PC-3 (cell line): ENCODE measurements around the gene STARD7. TPM values are rescaled to one million over a fixed set of nuclear protein-coding genes. Genes with fewer than 3 reads are reported as not detected.

Experiments
- ATAC-seq: fragments of 200-7000 bp; cut with Tn5 transposase; 2 replicates; pipeline ENCODE4 v1.9.1; 2020; ENCODE audit warnings: mild to moderate bottlenecking, moderate library complexity
- BruUV-seq: library from RNA; stranded (reverse); fragments of 400-500 nt; replicated peaks from 2 replicates; lab custom pipeline; 2021; lab: Mats Ljungman, UMichigan
- CTCF ChIA-PET: fragments of 300-600 bp; sonication (Branson Sonifier 250); formaldehyde crosslinking; loops from one replicate; lab custom pipeline; 2022; ENCODE audit warnings: antibody characterized with exemption; lab: Charles Lee
- POLR2A ChIA-PET: fragments of 300-600 bp; sonication (Branson Sonifier 250); formaldehyde crosslinking; loops from one replicate; lab custom pipeline; 2022; ENCODE audit warnings: antibody characterized with exemption; ENCODE audit not compliant: unreplicated experiment; lab: Charles Lee
- DNase-seq: peaks from one replicate; pipeline ENCODE4 v3.0.0-alpha.2; 2015
- H2AFZ ChIP-seq: fragments of 300-600 bp; sonication (generic); 2 replicates; pipeline ENCODE4 v1.6.0; 2016; ENCODE audit warnings: antibody characterized with exemption, low read length
- H3F3A ChIP-seq: fragments of 300-600 bp; sonication (generic); one replicate; pipeline ENCODE4 v1.6.0; 2017; ENCODE audit warnings: antibody characterized with exemption, low read length, control low read depth, mild to moderate bottlenecking; ENCODE audit not compliant: unreplicated experiment
- H3K27ac ChIP-seq: fragments of 300-600 bp; sonication (generic); 2 replicates; pipeline ENCODE4 v1.5.1; 2016; ENCODE audit warnings: mild to moderate bottlenecking, low read length
- H3K27me3 ChIP-seq: fragments of 300-600 bp; sonication (generic); 2 replicates; pipeline ENCODE4 v1.6.1; 2016; ENCODE audit warnings: low read length, mixed read lengths
- H3K36me3 ChIP-seq: fragments of 300-600 bp; sonication (generic); 2 replicates; pipeline ENCODE4 v1.6.1; 2016; ENCODE audit warnings: low read depth, mixed run types, low read length, mixed read lengths
- H3K4me1 ChIP-seq: fragments of 300-600 bp; sonication (generic); 2 replicates; pipeline ENCODE4 v1.5.1; 2016; ENCODE audit warnings: low read length; ENCODE audit not compliant: insufficient read depth
- H3K4me2 ChIP-seq: fragments of 300-600 bp; sonication (generic); 2 replicates; pipeline ENCODE4 v1.6.0; 2016; ENCODE audit warnings: low read length
- H3K4me3 ChIP-seq: fragments of 300-600 bp; sonication (generic); 2 replicates; pipeline ENCODE4 v1.5.1; 2016; ENCODE audit warnings: mild to moderate bottlenecking, low read length, mixed read lengths
- H3K79me2 ChIP-seq: fragments of 300-600 bp; sonication (generic); 2 replicates; pipeline ENCODE4 v1.6.1; 2017; ENCODE audit warnings: low read length, mixed read lengths
- H3K9ac ChIP-seq: fragments of 300-600 bp; sonication (generic); 2 replicates; pipeline ENCODE4 v1.6.0; 2016; ENCODE audit warnings: mild to moderate bottlenecking, low read length
- H3K9me2 ChIP-seq: fragments of 300-600 bp; sonication (generic); replicated peaks from 2 replicates; pipeline ENCODE4 v1.6.1; 2016; ENCODE audit warnings: mixed run types, low read length, mixed read lengths
- H3K9me3 ChIP-seq: fragments of 300-600 bp; sonication (generic); 2 replicates; pipeline ENCODE4 v1.6.1; 2016; ENCODE audit warnings: low read length, mixed read lengths
- H4K20me1 ChIP-seq: fragments of 300-600 bp; sonication (generic); 2 replicates; pipeline ENCODE4 v1.6.1; 2016; ENCODE audit warnings: low read length, mixed read lengths
- EZH2 ChIP-seq: fragments of 300-600 bp; sonication (generic); IDR thresholded peaks from one replicate; pipeline ENCODE4 v1.6.1; 2017; ENCODE audit warnings: antibody characterized with exemption, mild to moderate bottlenecking, low read length; ENCODE audit not compliant: unreplicated experiment
- EZH2phosphoT487 ChIP-seq: fragments of 300-600 bp; sonication (generic); IDR thresholded peaks from 2 replicates; pipeline ENCODE4 v1.6.1; 2018; ENCODE audit warnings: mild to moderate bottlenecking, antibody characterized with exemption, low read length, borderline replicate concordance
- intact Hi-C: fragments of 100-400 bp; cut with micrococcal nuclease; formaldehyde crosslinking; loops from 2 replicates; pipeline ENCODE4 v1.9.0; 2023
- total RNA-seq: library from RNA; depleted of rRNA; stranded (reverse); fragments of >200 nt; gene quantifications from 2 replicates; pipeline ENCODE4 v1.2.3, GENCODE V29; 2014
- TF ChIP-seq, protein P1 (sequence below): fragments of 300-600 bp; sonication (generic); conservative IDR thresholded peaks from 2 replicates; pipeline ENCODE4 v1.5.1; 2017; ENCODE audit warnings: antibody characterized with exemption, low read depth, mild to moderate bottlenecking, low read length

The STARD7 gene
- total RNA-seq, 1 experiment from 2014 or later = 169 TPM

DNA sequence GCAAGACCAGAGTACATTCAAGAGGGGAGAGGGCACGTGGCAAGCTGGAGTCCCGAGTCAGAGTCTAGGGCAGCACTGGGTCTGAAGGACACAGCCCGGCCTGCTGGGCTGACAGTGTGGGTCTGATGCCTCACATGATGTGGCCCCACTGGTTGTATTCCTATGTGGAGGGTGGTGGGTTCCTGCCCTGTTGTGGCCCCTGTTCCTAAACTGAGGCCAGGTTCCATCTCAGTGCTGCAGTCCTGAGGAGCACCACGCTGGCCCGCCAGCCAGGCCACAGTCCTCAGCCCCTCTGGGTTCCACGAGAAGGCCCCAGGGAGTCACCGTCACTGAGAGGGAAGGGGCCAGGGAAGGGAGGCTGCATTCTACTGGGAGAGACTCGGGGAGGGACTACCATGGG lies 43.9 kb upstream of the STARD7 start:
- H3K4me3 ChIP-seq = no peak overlapping the region
- H2AFZ ChIP-seq = no peak overlapping the region
- no peaks in the 10 kb centered on the region for H3K27me3 ChIP-seq
- no peaks in the 10 kb centered on the region for H3F3A ChIP-seq
- peaks cover 12% of the 10 kb centered on the region for H3K36me3 ChIP-seq
- no peak overlapping the region for H3K9ac ChIP-seq
- H3K79me2 ChIP-seq = peaks cover 5% of the 10 kb centered on the region
- H3K4me1 ChIP-seq = peaks cover 5% of the 10 kb centered on the region; the same call in 1 of the 2 replicates
- TF ChIP-seq EZH2phosphoT487 = no peak
- TF ChIP-seq, protein P1, sequence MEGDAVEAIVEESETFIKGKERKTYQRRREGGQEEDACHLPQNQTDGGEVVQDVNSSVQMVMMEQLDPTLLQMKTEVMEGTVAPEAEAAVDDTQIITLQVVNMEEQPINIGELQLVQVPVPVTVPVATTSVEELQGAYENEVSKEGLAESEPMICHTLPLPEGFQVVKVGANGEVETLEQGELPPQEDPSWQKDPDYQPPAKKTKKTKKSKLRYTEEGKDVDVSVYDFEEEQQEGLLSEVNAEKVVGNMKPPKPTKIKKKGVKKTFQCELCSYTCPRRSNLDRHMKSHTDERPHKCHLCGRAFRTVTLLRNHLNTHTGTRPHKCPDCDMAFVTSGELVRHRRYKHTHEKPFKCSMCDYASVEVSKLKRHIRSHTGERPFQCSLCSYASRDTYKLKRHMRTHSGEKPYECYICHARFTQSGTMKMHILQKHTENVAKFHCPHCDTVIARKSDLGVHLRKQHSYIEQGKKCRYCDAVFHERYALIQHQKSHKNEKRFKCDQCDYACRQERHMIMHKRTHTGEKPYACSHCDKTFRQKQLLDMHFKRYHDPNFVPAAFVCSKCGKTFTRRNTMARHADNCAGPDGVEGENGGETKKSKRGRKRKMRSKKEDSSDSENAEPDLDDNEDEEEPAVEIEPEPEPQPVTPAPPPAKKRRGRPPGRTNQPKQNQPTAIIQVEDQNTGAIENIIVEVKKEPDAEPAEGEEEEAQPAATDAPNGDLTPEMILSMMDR = no peak
- no peak for TF ChIP-seq EZH2
- no peaks in the 10 kb centered on the region for H4K20me1 ChIP-seq
- no peaks in the 10 kb centered on the region for H3K9me3 ChIP-seq
- H3K9me2 ChIP-seq = no peaks in the 10 kb centered on the region
- no peak overlapping the region for H3K27ac ChIP-seq
- intact Hi-C loops = no loop called here
- CTCF ChIA-PET = no interaction called here
- no peak for DNase-seq
- POLR2A ChIA-PET = no interaction called here
- no peak for ATAC-seq
- H3K4me2 ChIP-seq = no peak overlapping the region
- no TSS peak for BruUV-seq

DNA sequence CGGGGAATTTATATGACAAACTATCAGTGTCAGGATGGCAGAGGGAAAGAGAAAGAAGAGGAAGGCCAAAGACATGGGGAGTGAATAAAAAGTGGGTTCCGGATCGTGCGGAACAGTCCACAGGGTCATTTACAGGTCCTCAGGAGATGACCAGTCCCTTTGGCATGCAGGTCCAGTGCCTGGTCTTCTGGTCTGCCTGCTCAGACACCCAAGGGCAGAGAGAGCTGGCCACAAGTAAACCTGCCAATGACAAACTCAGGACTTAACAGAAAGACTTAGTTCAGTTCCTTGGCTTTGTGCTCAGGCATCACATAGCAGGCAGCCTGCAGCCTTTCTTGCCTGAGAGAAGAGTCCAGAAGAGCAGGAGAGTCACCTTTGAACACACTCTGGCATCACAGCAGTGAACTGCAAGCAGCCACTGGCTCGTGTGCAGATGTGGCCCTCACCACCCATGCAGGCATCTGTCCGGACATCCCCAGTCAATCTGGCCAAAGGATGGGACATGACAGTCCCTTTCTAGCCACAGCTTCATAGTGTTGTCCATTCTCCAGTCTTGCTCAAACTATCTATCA lies 43.2 kb upstream of the STARD7 start:
- Histone ChIP-seq H3K9ac (no peak overlapping the region), H3K9me3 (no peaks in the 10 kb centered on the region), H3F3A (no peaks in the 10 kb centered on the region), H3K4me1 (peaks cover 5% of the 10 kb centered on the region; the same call in 1 of the 2 replicates), H4K20me1 (no peaks in the 10 kb centered on the region), H3K27ac (no peak overlapping the region), H3K4me3 (no peak overlapping the region), H3K79me2 (peaks cover 3% of the 10 kb centered on the region), H3K4me2 (no peak overlapping the region), H3K9me2 (no peaks in the 10 kb centered on the region), H3K36me3 (peaks cover 12% of the 10 kb centered on the region), H3K27me3 (no peaks in the 10 kb centered on the region), H2AFZ (no peak overlapping the region)
- intact Hi-C loops = no loop called here
- ChIA-PET CTCF (no interaction called here), POLR2A (no interaction called here)
- BruUV-seq = TSS peak; percentile 9
- peak; percentile 70 for DNase-seq
- TF ChIP-seq EZH2phosphoT487 (no peak), EZH2 (no peak)
- TF ChIP-seq, protein P1 = no peak
- ATAC-seq = peak; percentile 89

DNA sequence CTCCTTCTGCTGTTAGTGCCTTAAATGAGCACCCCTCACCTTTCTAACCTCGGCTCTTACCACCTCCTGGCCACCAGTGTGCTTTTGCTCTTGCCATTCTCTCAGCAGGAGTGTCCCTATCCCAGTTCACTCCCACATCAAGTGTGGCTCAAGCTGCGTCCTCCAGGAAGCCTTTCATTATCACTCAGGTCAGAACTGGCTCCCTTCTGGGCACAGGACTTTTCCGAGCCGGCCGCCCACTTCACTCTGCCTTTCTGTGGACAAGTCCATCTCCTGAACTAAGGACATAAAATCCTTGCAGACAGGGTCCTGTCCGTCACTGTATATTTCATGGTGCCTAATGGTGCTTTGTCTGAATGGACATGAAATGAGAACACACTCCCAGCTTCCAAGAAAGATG lies 41.6 kb upstream of the STARD7 start:
- H3F3A ChIP-seq = no peaks in the 10 kb centered on the region
- CTCF ChIA-PET = no interaction called here
- H3K79me2 ChIP-seq = no peaks in the 10 kb centered on the region
- H3K4me3 ChIP-seq = no peak overlapping the region
- BruUV-seq = no TSS peak
- H3K36me3 ChIP-seq = peaks cover 12% of the 10 kb centered on the region
- H3K27me3 ChIP-seq = no peaks in the 10 kb centered on the region
- no peaks in the 10 kb centered on the region for H3K9me2 ChIP-seq
- no peaks in the 10 kb centered on the region for H3K9me3 ChIP-seq
- H3K9ac ChIP-seq = no peak overlapping the region
- no peak overlapping the region for H2AFZ ChIP-seq
- H3K27ac ChIP-seq = no peak overlapping the region
- DNase-seq (no peak), ATAC-seq (no peak)
- TF ChIP-seq, protein P1 = no peak
- TF ChIP-seq EZH2phosphoT487 = no peak
- intact Hi-C loops = no loop called here
- POLR2A ChIA-PET = interaction anchor here (0.6 kb wide), 1 partner anchor 244 kb away, joined by 3 read pairs; no protein-coding TSS in a partner anchor
- no peak overlapping the region for H3K4me2 ChIP-seq
- peaks cover 5% of the 10 kb centered on the region; the same call in 1 of the 2 replicates for H3K4me1 ChIP-seq
- no peaks in the 10 kb centered on the region for H4K20me1 ChIP-seq
